ENCODE results near the gene SHMT1. TPM values are rescaled to one million over a fixed set of nuclear protein-coding genes. Genes with fewer than 3 reads are reported as not detected.
A peak's percentile ranks its signal among the peaks of the same experiment; 100 is the strongest.
"Not testable (repeated sequence)": the region's sequence is repeated elsewhere in the genome, so short reads cannot be mapped to it uniquely, and the experiment has no call there.

Gene SHMT1
- total and polyA plus RNA-seq, 8 donors, result 23.3 to 45.3 (median 26.9) TPM

GRCh38 chr17:18388266-18388665, 24.9 kb upstream of the SHMT1 start:
- ATAC-seq, result not testable (repeated sequence)

DNA sequence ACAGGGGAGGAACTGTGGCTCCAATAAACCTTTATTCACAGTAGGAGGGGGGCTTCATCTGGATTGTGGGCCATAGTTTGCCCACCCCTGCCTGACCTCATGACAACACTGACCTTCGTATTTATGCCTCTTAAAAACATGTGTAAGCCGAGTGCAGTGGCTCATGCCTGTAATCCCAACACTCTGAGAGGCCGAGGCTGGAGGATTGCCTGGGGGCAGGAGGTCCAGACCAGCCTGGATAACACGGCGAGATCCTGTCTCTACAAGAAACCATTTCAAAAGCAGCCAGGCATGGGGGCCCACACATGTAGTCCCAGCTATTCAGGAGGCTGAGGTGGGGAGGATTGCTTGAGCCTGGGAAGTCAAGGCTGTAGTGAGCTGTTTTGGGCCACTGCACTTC, 24.2 kb upstream of the SHMT1 start:
- ATAC-seq; H3K4me3 ChIP-seq; H3K36me3 ChIP-seq; H3K9me3 ChIP-seq; intact Hi-C loops (cut with DNase I); H3K4me1 ChIP-seq; DNase-seq; H3K27ac ChIP-seq: not testable (repeated sequence)
- peaks cover 5 to 18% of the 10 kb centered on the region in 2 donors for H3K27me3 ChIP-seq

More at GRCh38 chr17:18388266-18388665, 24.9 kb upstream of the SHMT1 start:
- intact Hi-C loops (cut with DNase I); H3K4me1 ChIP-seq; H3K36me3 ChIP-seq; DNase-seq; H3K9me3 ChIP-seq; H3K27ac ChIP-seq; H3K4me3 ChIP-seq: not testable (repeated sequence)
- H3K27me3 ChIP-seq, result peaks cover 0 to 11% of the 10 kb centered on the region in 2 donors

- H3K27me3 ChIP-seq, result peaks cover 5 to 48% of the 10 kb centered on the region in 2 donors
- H3K27ac ChIP-seq; intact Hi-C loops (cut with DNase I); H3K36me3 ChIP-seq; ATAC-seq; H3K9me3 ChIP-seq; H3K4me3 ChIP-seq; DNase-seq; H3K4me1 ChIP-seq: not testable (repeated sequence)
Observed at GRCh38 chr17:18384271-18384670, 20.9 kb upstream of the SHMT1 start.

DNA sequence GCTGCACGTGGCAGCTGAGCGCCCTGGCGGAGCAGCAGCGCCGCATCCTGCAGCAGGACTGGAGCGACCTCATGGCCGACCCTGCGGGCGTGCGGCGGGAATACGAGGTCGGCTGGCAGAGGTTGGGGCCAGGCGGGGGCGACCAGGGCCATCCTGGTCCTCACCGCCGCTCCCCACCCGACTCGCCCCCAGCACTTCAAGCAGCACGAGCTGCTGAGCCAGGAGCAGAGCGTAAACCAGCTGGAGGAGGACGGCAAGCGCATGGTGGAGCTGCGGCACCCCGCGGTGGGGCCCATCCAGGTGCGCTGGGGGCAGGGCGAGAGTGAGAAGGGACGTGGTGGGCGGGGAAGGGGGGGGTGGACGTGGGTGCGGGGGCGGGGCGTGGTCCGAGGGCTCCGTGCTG, 19.7 kb upstream of the SHMT1 start:
- H3K27ac ChIP-seq; ATAC-seq; intact Hi-C loops (cut with DNase I); H3K36me3 ChIP-seq; H3K4me1 ChIP-seq; H3K9me3 ChIP-seq; DNase-seq; H3K4me3 ChIP-seq: not testable (repeated sequence)
- peaks cover 5 to 48% of the 10 kb centered on the region in 2 donors for H3K27me3 ChIP-seq

GRCh38 chr17:18382441-18383078, 19.2 kb upstream of the SHMT1 start:
- TF ChIP-seq, protein P1, sequence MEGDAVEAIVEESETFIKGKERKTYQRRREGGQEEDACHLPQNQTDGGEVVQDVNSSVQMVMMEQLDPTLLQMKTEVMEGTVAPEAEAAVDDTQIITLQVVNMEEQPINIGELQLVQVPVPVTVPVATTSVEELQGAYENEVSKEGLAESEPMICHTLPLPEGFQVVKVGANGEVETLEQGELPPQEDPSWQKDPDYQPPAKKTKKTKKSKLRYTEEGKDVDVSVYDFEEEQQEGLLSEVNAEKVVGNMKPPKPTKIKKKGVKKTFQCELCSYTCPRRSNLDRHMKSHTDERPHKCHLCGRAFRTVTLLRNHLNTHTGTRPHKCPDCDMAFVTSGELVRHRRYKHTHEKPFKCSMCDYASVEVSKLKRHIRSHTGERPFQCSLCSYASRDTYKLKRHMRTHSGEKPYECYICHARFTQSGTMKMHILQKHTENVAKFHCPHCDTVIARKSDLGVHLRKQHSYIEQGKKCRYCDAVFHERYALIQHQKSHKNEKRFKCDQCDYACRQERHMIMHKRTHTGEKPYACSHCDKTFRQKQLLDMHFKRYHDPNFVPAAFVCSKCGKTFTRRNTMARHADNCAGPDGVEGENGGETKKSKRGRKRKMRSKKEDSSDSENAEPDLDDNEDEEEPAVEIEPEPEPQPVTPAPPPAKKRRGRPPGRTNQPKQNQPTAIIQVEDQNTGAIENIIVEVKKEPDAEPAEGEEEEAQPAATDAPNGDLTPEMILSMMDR (IDR thresholded peaks at IDR 0.05), result no peak
- Histone ChIP-seq H3K4me3 (no peak overlapping the region), H3K4me1 (peaks cover 0 to 6% of the 10 kb centered on the region in 2 donors), H3K27ac (no peak overlapping the region), H3K9me3 (no peaks in the 10 kb centered on the region), H3K36me3 (no peaks in the 10 kb centered on the region), H3K27me3 (peaks cover 5 to 48% of the 10 kb centered on the region in 2 donors)
- DNase-seq (peak in 1 of 4 donors; percentile 74), ATAC-seq (no peak)
- intact Hi-C loops (cut with DNase I), result no loop called here

DNA sequence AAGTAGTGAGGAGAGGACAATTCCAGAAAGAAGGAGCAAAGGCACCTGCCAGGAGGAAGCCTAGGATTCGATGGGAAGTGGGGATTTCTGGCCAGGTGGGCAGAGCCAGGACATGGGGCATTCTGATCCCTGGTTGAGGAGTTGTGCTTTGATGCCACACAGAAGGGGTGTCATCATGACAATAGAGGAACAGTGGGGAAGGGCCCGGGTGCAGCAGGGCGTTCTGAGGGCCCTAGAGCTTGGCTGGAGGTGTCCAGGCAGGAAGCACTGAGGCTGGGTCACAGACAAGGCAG, 18.5 kb upstream of the SHMT1 start:
- no peak overlapping the region for H3K27ac ChIP-seq
- no peak for ATAC-seq
- no peak overlapping the region for H3K4me3 ChIP-seq
- peaks cover 0 to 12% of the 10 kb centered on the region in 2 donors for H3K4me1 ChIP-seq
- intact Hi-C loops (cut with DNase I), result no loop called here
- DNase-seq, result no peak
- peaks cover 5 to 48% of the 10 kb centered on the region in 2 donors for H3K27me3 ChIP-seq
- H3K9me3 ChIP-seq, result no peaks in the 10 kb centered on the region
- TF ChIP-seq, protein P1 (IDR thresholded peaks at IDR 0.05), result no peak
- H3K36me3 ChIP-seq, result no peaks in the 10 kb centered on the region

- Histone ChIP-seq H3K9me3 (no peaks in the 10 kb centered on the region), H3K36me3 (no peaks in the 10 kb centered on the region), H3K4me1 (peaks cover 0 to 15% of the 10 kb centered on the region in 2 donors), H3K27me3 (peaks cover 5 to 48% of the 10 kb centered on the region in 2 donors), H3K4me3 (no peak overlapping the region), H3K27ac (no peak overlapping the region)
- TF ChIP-seq, protein P1 (IDR thresholded peaks at IDR 0.05), result no peak
- ATAC-seq, result no peak
- peak in 1 of 4 donors; percentile 31 for DNase-seq
- intact Hi-C loops (cut with DNase I), result no loop called here
Observed at GRCh38 chr17:18381158-18381952, 18.0 kb upstream of the SHMT1 start.
